Stimulated activated CD8-positive, alpha-beta memory T cell treated with anti-CD3 and anti-CD28 coated beads, Interleukin-4, amount 100 ng/mL, for 1 hour (primary cell): Measurements from ENCODE around the gene CCL28.
"Not testable (repeated sequence)": the region's sequence is repeated elsewhere in the genome, so short reads cannot be mapped to it uniquely, and the experiment has no call there.

ENCODE experiments used
- DNase-seq, 2 donors: peaks; one replicate each; pipeline ENCODE4 v3.0.0-alpha.2; 2020; ENCODE audit warnings: low read depth in 2 of 2, low spot score in 1 of 2

The CCL28 gene

GRCh38 chr5:43410414-43410813, 1.8 kb downstream of the CCL28 start:
- DNase-seq = no peak

- DNase-seq = no peak
Measured at GRCh38 chr5:43409809-43410271, 2.4 kb downstream of the CCL28 start.

- not testable (repeated sequence) for DNase-seq
Measured at GRCh38 chr5:43402524-43403066, 9.6 kb downstream of the CCL28 start.

- DNase-seq = no peak
Measured at GRCh38 chr5:43401827-43402226, 10.4 kb downstream of the CCL28 start.

GRCh38 chr5:43400082-43400481, 12.1 kb downstream of the CCL28 start:
- DNase-seq = no peak

GRCh38 chr5:43396762-43397304, 15.4 kb downstream of the CCL28 start:
- DNase-seq = peak; percentile 8 to 18

GRCh38 chr5:43390471-43390870, 21.7 kb downstream of the CCL28 start:
- no peak for DNase-seq

- DNase-seq = no peak
Measured at GRCh38 chr5:43389679-43390329, 22.4 kb downstream of the CCL28 start.

GRCh38 chr5:43386960-43387362, 25.2 kb downstream of the CCL28 start:
- no peak for DNase-seq

GRCh38 chr5:43376496-43377140, 35.6 kb downstream of the CCL28 start:
- DNase-seq = no peak

GRCh38 chr5:43371821-43372220, 40.4 kb downstream of the CCL28 start:
- DNase-seq = no peak

GRCh38 chr5:43370352-43370751, 41.8 kb downstream of the CCL28 start:
- DNase-seq = no peak

GRCh38 chr5:43369651-43370050, 42.5 kb downstream of the CCL28 start:
- no peak for DNase-seq

GRCh38 chr5:43367909-43368669, 44.1 kb downstream of the CCL28 start:
- DNase-seq = no peak

- DNase-seq = no peak
Measured at GRCh38 chr5:43367453-43367852, 44.7 kb downstream of the CCL28 start.

GRCh38 chr5:43366680-43367246, 45.4 kb downstream of the CCL28 start:
- DNase-seq = not testable (repeated sequence)

GRCh38 chr5:43365155-43365554, 47.0 kb downstream of the CCL28 start:
- not testable (repeated sequence) for DNase-seq

- DNase-seq = no peak
Measured at GRCh38 chr5:43363445-43364152, 48.6 kb downstream of the CCL28 start.

- DNase-seq = no peak
Measured at GRCh38 chr5:43362725-43363435, 49.3 kb downstream of the CCL28 start.

- DNase-seq = no peak
Measured at GRCh38 chr5:43358726-43359125, 53.5 kb downstream of the CCL28 start.
